ENCODE data around the gene S1PR4.

GRCh38 chr19:3146677-3147100, 31.9 kb upstream of the S1PR4 start:
- TF ChIP-seq CTCF (IDR thresholded peaks at IDR 0.05; ENCODE audit: low read depth, low read length) (peak; percentile 71), POLR2A (IDR thresholded peaks at IDR 0.05; ENCODE audit: extremely low read depth, insufficient read length) (no peak), MAX (IDR thresholded peaks at IDR 0.05; ENCODE audit: low read depth, low read length) (no peak)

All from NB4 (cell line).